GM19351 (cell line): Measurements from ENCODE around the gene HINFP.
"Not testable (repeated sequence)": the region's sequence is repeated elsewhere in the genome, so short reads cannot be mapped to it uniquely, and the experiment has no call there.

Experiments used
- ATAC-seq: cut with Tn5 transposase; IDR thresholded peaks from one replicate; pipeline ENCODE4 v1.9.1; 2021; ENCODE audit warnings: mild to moderate bottlenecking, moderate library complexity; ENCODE audit not compliant: unreplicated experiment

HINFP gene

DNA sequence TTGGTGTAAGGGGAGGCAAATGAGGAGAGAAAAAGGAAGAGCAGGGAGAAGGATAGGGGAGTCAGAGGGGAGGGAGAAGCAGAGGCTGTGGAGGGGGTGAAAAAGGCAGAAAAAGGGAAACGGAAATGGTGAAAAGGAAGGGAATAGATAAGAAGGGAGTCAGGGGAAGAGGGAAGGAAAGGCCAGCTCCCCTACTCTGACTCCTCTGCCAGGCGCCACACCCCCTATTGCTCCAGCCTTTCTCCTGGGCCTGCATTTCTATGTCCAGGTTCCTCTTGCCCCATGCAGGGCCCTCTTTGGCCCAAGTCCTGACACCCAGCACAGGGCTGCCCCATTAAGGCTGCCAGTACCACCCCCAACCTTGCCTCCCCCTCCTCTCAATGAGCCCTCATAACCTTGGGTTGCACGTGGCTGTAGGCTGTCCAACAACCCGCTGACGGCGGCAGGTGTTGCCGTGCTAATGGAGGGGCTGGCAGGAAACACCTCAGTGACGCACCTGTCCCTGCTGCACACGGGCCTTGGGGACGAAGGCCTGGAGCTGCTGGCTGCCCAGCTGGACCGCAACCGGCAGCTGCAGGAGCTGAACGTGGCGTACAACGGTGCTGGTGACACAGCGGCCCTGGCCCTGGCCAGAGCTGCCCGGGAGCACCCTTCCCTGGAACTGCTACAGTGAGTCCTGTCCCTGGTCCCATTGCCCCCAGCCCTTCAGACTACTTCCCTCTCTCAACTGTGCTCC is 60.5 kb downstream of the HINFP start:
- no peak for ATAC-seq

DNA sequence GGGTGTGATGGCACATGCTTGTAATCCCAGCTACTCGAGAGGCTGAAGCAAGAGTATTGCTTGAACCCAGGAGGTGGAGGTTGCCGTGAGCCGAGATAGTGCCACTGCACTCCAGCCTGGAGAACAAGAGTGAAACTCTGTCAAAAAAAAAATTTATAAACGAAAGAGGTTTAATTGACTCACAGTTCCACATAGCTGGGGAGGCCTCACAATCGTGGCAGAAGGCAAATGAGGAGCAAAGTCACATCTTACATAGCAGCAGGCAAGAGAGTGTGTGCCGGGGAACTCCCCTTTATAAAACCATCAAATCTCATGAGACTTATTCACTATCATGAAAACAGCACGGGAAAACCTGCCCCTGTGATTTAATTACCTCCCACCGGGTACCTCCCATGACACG is 63.0 kb downstream of the HINFP start:
- ATAC-seq, result not testable (repeated sequence)
